Skeletal muscle satellite cell (primary cell): ENCODE data around the gene RNF225.

ENCODE experiments used
- H3K27me3 ChIP-seq: 2 replicates; pipeline ENCODE4 v1.7.0; 2013; ENCODE audit warnings: low read length; ENCODE audit not compliant: control insufficient read depth, insufficient read depth
- H3K36me3 ChIP-seq: 2 replicates; pipeline ENCODE4 v1.7.0; 2013; ENCODE audit warnings: mild to moderate bottlenecking, control low read depth, low read length; ENCODE audit not compliant: insufficient read depth
- H3K4me1 ChIP-seq: 2 replicates; pipeline ENCODE4 v1.7.0; 2013; ENCODE audit warnings: low read length; ENCODE audit not compliant: control insufficient read depth, insufficient read depth
- H3K4me2 ChIP-seq: 2 replicates; pipeline ENCODE4 v1.7.0; 2013; ENCODE audit warnings: mild to moderate bottlenecking, low read length
- H3K4me3 ChIP-seq: 2 replicates; pipeline ENCODE4 v1.7.0; 2013; ENCODE audit warnings: low read length
- H3K9ac ChIP-seq: 2 replicates; pipeline ENCODE4 v1.7.0; 2013; ENCODE audit warnings: mild to moderate bottlenecking, low read depth, low read length, moderate library complexity
- H3K9me3 ChIP-seq: replicated peaks from 2 replicates; pipeline ENCODE4 v1.7.0; 2013; ENCODE audit warnings: mild to moderate bottlenecking, control low read depth, low read length

Gene RNF225

GRCh38 chr19:58353717-58354477, 41.6 kb upstream of the RNF225 start:
- Histone ChIP-seq H3K27me3 (no peaks in the 10 kb centered on the region), H3K4me1 (peaks cover 7% of the 10 kb centered on the region), H3K9ac (no peak overlapping the region), H3K4me3 (no peak overlapping the region), H3K9me3 (no peaks in the 10 kb centered on the region), H3K36me3 (peaks cover 8% of the 10 kb centered on the region), H3K4me2 (no peak overlapping the region)

- Histone ChIP-seq H3K4me3 (no peak overlapping the region), H3K27me3 (no peaks in the 10 kb centered on the region), H3K9ac (no peak overlapping the region), H3K4me1 (no peaks in the 10 kb centered on the region), H3K36me3 (peaks cover 8% of the 10 kb centered on the region), H3K4me2 (no peak overlapping the region), H3K9me3 (no peaks in the 10 kb centered on the region)
Observed at GRCh38 chr19:58354478-58355030, 40.9 kb upstream of the RNF225 start.

- Histone ChIP-seq H3K4me2 (no peak overlapping the region), H3K4me1 (no peaks in the 10 kb centered on the region), H3K27me3 (no peaks in the 10 kb centered on the region), H3K9me3 (no peaks in the 10 kb centered on the region), H3K4me3 (no peak overlapping the region), H3K36me3 (peaks cover 8% of the 10 kb centered on the region), H3K9ac (no peak overlapping the region)
Observed at GRCh38 chr19:58355215-58355796, 40.1 kb upstream of the RNF225 start.

- Histone ChIP-seq H3K9ac (no peak overlapping the region), H3K4me1 (no peaks in the 10 kb centered on the region), H3K27me3 (no peaks in the 10 kb centered on the region), H3K4me2 (no peak overlapping the region), H3K9me3 (no peaks in the 10 kb centered on the region), H3K4me3 (peak overlapping the region; percentile 49), H3K36me3 (peaks cover 5% of the 10 kb centered on the region)
Observed at GRCh38 chr19:58355908-58356765, 39.3 kb upstream of the RNF225 start.

GRCh38 chr19:58356766-58357480, 38.5 kb upstream of the RNF225 start:
- H3K4me1 ChIP-seq, result peaks cover 3% of the 10 kb centered on the region
- H3K27me3 ChIP-seq, result no peaks in the 10 kb centered on the region
- H3K4me2 ChIP-seq, result no peak overlapping the region
- no peaks in the 10 kb centered on the region for H3K9me3 ChIP-seq
- H3K9ac ChIP-seq, result no peak overlapping the region
- H3K4me3 ChIP-seq, result peak overlapping the region; percentile 49
- H3K36me3 ChIP-seq, result no peaks in the 10 kb centered on the region

- no peaks in the 10 kb centered on the region for H3K36me3 ChIP-seq
- no peaks in the 10 kb centered on the region for H3K9me3 ChIP-seq
- no peaks in the 10 kb centered on the region for H3K27me3 ChIP-seq
- H3K4me3 ChIP-seq, result no peak overlapping the region
- H3K4me2 ChIP-seq, result no peak overlapping the region
- H3K9ac ChIP-seq, result no peak overlapping the region
- H3K4me1 ChIP-seq, result peaks cover 5% of the 10 kb centered on the region
Observed at GRCh38 chr19:58357481-58358145, 37.8 kb upstream of the RNF225 start.

- no peaks in the 10 kb centered on the region for H3K36me3 ChIP-seq
- H3K4me2 ChIP-seq, result peak overlapping the region; percentile 92
- H3K9me3 ChIP-seq, result no peaks in the 10 kb centered on the region
- H3K4me1 ChIP-seq, result peaks cover 5% of the 10 kb centered on the region
- H3K27me3 ChIP-seq, result no peaks in the 10 kb centered on the region
- H3K4me3 ChIP-seq, result peak overlapping the region; percentile 78
- H3K9ac ChIP-seq, result peak overlapping the region; percentile 92
Observed at GRCh38 chr19:58361900-58362271, 33.6 kb upstream of the RNF225 start.

GRCh38 chr19:58362272-58362994, 33.0 kb upstream of the RNF225 start, which contains the start of gene ZNF497:
TSS of gene ZNF497 (minus strand) at chr19:58362751. CDS start at chr19:58357635, 5,116 bp downstream.
- Histone ChIP-seq H3K27me3 (no peaks in the 10 kb centered on the region), H3K4me1 (peaks cover 5% of the 10 kb centered on the region), H3K36me3 (no peaks in the 10 kb centered on the region), H3K9ac (peak within 1 kb of the TSS; percentile 92), H3K9me3 (no peaks in the 10 kb centered on the region), H3K4me3 (peak within 1 kb of the TSS; percentile 78), H3K4me2 (peak within 1 kb of the TSS; percentile 92)

- no peak overlapping the region for H3K4me3 ChIP-seq
- H3K4me1 ChIP-seq, result peaks cover 5% of the 10 kb centered on the region
- no peaks in the 10 kb centered on the region for H3K36me3 ChIP-seq
- no peaks in the 10 kb centered on the region for H3K9me3 ChIP-seq
- H3K27me3 ChIP-seq, result no peaks in the 10 kb centered on the region
- H3K9ac ChIP-seq, result no peak overlapping the region
- no peak overlapping the region for H3K4me2 ChIP-seq
Observed at GRCh38 chr19:58364146-58364545, 31.3 kb upstream of the RNF225 start.
